DMS53 treated with DMSO at 0.1 percent for 48 hours (cell line): ENCODE data around the gene NFIA.
"Not testable (repeated sequence)": the region's sequence is repeated elsewhere in the genome, so short reads cannot be mapped to it uniquely, and the experiment has no call there.

Experiments used
- DNase-seq: peaks from one replicate; lab custom pipeline; 2025; ENCODE audit not compliant: unreplicated experiment; lab: John Stamatoyannopoulos, UW

Gene NFIA

DNA sequence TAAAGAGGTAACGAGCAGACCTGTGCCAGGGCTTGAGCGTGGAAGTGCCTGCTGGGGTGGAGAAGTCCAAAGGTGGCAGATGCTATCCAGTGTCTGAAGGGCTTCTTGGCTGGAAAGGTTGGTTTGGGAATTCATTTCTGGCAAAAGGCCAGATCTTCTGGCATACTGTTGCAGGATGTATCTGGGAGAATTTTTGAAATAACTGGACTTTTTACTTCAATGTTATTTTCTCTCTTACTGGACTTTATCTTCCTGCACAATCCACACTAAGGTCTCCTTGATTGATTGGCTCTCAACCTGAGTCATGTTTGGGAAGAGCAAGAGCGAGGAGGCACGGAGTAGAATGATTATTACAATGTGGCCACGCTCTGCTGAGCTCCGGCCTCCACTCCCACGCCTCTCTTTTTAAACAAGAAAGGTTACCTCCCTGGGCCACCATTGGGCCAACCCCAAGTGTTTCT, 364.2 kb downstream of the NFIA start:
- no peak for DNase-seq

DNA sequence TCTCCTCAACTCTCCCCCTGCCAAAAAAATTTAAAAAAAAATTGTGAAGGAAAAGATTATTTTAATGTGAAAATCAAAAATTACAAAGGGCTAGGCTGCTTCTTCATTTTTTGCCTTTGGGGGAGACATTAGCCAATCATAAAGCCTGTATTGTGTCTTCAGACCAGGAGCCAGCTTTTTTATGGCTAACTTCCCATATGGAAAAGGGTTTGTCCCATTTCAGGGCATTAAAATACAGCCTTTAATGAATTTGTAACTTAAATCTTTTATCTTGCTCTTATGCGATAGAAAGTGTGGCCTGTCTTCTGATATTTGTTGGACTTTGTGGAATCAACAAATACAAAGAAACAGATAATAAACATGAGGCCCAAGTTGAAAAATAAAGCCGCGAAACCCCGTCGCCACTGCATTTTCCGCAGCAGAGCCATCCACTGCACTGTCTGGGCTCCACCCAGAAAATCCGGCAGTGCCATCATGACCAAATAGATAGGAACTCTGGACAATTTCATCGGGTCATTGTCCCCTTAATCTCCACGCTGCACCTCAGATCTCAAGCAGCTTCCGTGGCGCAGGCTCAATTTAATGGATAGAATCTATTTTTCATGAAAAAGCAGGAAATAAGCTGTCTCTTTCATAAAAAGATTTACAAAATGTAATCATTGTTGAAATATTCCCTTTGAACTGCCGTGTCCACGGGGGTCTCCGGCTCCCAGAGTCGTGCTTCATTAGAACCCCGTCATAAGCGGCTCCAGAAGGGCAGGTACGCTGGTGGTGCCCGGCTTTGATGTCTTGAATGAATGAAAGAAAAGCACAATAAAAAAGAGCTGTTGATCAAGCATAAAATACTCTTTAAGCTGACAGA, 365.0 kb downstream of the NFIA start:
- no peak for DNase-seq

DNA sequence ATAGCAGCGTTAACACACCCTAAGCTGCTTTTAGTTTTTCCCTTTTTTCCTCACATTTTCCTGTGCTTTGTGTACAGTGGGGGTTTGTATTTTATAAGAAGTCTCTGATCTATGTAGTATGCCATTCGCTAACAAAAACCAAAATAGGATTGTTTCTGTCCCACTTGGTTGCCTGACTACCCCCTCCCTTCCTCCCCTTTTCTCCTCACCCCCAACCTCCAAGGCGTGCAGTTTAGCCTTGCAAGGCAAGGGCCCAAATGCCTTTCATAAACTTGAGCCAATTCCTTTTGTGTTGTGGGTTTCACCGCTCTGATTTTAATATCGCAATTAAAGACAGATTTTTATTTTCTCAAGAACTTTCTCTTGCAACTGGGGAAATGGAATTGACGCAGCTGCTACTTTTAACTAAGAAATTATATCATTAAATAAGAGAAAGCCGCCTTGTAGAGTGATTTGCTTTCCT, 365.6 kb downstream of the NFIA start:
- no peak for DNase-seq

DNA sequence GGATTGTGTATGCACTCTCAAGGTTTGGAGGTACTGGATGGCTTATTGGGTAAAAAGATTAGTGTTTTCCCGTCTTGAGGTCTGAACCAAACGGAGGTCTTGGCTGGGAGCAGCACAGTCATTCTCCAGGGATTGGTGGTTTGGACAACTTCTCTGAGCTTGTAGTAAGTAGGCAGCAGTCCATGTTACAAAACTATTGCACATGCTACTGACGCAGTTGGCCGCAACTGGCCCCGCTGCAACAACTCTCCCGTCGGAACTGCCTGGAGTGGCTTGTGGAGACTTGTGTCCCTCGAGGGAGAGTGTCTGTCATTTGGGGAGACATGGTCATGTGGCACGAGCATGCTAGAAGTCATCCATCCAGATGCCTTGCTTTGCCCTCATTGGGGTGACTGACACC, 366.6 kb downstream of the NFIA start:
- DNase-seq: no peak

DNA sequence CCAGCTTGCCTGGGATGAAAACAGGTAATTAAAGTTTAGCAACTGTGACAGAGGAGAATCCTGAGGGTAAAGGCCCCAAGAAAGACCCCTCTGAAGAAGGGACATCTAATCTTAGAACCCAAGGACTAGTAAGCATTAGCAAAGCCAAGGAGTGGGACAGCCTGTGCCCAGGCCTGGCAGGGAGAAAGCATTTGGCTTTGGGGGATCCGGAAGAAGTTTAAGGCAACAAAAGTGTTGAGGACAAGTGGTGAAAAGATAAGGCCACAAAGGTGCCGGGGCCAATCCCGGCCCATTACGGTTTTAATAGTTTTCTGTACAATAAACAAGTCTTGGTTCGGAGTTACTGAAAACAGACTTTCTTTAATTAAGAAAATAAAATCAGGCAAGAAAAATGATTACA, 367.0 kb downstream of the NFIA start:
- DNase-seq: no peak

DNA sequence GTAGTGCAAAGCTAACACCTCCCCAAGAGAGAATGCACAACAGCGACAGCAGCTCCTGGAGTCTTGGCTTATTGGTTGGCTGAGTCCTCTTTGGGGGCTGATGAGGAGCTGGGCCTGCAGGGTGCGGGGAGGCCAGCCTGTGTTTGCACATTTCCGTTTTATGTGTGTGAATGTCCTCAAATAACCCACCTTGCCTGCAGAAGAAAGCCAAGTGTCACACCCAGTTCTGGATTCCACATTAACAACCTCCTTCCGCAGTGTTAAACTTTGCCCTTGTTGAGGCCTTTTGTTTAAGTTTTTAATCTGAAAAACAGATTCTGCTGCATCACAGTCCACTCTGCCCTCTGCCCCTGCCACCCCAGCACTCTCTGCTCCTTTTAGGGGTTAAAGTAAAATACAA, 368.1 kb downstream of the NFIA start:
- no peak for DNase-seq

DNA sequence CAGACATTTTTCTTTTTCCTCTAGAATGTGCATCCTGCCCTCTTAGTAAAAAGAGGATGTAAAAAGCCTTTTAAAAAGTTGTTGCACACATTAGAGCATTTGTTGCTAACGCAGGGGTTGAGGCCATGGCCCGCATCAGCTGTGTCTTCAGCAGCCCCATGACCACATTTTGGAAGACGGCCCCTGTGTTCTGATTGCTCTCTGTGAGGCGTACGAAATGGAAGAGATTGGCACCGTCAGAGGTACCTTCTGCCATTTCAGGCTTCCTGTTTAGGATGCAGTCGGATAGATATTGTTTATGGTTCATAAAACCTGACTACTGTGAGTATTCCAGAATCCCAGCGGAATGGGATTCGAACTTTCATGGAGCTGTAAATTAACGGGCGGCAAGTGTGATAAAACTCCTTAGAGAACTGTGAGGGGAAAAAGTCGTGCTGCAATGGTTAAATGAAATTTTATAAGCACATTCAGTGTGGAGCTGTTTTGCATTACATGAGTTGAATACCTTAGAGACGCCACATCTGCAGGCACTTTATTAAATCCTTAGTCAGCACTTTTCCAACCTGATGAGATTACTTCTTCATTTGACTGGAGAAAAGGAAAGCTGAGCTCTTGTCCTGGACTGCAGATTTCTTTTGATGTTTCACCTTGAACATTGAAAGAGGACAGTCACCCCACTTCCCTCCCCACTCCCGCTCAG, 368.7 kb downstream of the NFIA start:
- no peak for DNase-seq

DNA sequence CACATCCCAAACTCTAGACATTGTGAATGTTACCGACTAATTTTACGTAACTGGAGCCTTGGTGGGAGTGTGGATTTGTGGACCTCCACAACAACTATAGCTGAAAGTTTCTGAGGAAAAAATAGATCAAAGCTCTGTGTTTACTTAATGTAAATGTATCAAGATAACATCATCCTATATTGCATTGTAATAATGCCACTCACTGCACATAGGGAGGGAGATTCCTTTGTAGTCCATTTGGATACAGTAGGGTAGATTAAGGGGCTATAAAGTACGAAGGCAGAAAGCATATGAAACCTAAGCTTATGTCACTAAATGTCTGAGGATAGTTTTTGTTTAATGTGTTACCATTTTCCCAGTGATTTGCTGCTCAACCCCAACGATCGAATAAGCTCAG, 369.2 kb downstream of the NFIA start:
- DNase-seq: no peak

DNA sequence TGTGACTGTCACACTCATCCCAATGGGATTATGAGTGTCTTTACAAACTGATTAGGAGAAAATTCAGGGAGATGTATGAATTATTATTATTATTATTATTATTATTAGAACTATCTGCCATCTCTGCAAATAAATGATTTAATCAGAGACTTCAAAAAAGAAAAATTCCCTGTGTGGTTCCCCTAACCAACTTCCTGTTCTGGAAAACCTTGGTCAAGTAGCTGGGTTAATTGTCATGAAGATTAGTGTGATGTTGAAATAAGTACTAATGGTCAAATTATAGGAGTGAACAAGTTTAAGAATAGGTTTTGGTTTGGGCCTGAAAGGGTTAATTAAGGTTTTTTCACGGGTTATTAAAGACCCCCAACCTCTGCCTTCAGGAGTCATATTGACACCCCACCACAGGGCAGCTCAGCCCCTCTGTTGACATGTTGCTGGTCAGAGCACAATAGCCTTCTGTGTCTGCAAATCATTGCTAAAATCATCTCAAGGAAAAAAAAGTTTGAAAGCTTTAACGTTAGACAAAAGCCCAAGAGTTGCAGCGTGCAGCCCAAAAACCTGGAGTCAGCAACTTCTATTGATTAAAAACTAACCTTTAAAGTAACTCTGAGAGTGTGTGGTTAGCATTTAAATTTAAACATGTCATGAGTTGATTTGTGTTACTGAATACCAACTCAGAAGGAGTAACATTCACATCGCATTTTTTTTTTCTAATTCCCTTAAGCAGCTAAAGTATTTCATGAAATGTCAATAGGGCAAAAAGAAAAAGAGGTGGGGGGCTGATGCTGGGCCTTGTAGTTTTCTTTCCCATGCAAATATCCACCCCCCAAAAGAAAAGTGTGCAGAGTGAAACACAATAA, 370.0 kb downstream of the NFIA start:
- DNase-seq: no peak

DNA sequence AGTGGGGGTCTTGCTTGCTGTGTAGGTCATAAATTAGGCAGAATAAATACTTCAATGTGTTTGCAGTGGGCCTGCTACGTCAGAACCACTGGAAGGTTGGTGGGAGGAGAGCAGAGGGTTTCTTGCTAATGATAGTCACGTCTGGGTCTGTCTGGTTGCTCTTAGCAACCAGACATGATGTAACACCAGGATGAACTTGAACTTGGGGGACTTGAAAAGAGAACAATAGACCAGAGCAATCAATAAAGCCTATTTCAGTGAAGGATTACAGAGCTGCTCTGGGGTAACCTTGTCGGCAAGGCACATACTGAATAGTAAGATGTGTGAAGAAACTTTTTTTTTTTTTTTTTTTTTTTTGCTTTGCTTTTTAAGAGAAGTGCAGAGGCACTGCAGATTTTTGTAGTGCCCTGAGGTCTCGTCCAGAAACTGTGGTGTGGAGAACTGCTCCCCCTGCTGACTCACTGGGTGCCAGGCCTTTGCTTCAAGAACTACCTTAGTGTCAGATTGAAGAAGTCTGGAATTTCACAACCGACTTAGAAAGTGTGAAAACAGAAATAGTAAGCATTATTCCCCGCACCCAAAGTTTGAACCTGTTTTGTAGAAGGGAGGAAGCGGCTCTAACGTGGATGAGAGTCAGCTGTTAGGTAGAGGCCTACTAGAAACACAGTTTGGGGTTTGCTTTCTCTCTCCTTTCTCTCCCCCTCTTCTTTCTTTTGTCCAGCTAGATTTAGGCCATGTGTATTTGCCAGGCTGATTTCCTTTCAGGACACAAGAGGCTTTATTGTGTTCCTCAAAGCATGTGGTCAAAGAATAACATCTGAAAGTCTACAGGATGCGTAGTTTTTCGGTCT, 371.0 kb downstream of the NFIA start:
- peak; percentile 96 for DNase-seq

DNA sequence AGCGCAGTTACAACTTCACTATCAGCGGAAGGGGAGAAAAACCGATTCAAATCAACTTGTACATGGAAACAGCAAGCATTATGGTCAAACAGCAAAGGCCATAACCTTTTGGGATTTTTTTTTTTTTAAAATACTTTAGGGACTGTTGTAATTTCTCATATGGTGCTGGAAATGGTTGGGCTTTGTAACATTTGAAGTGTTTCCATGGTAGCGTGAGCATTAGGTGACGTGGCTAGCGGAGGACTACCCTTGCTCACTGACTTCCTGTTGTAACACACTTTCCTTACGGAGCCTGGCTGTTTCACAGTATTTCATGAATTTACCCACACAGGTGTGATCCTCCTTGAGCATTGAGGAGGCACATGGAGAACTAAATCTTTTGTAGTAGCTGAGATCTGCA, 373.0 kb downstream of the NFIA start:
- no peak for DNase-seq

DNA sequence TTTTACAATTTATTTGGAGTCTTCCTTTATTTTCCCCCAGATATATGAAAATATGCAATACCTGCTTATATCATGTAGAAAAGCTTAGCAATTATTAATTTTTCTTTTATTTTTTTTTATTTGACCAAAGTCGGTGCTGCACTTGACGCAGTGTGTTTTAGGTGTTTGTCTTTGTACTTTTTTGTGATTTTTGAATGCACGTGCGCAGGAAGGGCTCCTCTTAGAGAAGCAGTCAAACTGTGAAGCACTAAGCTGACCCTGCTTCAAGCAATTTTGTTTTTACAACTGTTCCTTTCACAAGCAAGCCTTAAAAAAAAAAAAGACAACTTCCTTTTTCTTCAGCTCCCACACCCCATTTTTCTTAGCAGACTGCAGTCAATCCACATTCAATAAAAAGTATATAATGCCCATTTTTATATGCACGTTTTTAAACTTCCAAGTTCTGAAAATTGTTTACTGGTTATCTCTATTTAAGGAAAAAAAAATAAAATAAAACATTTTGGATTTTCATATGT, 375.2 kb downstream of the NFIA start:
- DNase-seq: no peak

DNA sequence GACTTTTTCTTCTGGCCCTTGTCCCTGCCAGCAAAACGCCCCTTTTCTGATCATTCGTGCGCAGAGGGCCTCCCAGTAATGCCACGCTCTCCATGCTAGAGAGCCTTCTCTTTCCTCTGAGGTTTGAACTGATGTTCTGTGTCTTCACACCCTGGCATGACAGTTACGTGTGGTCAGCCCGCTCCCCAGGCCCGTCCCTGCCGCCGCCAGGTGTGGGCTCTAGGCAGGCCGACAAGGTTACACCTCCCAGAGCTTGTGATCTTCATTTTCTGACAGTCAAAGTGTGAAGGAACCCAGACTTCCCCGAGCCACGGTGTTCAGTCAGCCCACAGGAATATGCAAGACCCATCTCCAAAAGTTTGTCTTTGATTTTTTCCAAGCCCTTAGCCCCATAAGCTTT, 377.0 kb downstream of the NFIA start:
- DNase-seq: no peak

DNA sequence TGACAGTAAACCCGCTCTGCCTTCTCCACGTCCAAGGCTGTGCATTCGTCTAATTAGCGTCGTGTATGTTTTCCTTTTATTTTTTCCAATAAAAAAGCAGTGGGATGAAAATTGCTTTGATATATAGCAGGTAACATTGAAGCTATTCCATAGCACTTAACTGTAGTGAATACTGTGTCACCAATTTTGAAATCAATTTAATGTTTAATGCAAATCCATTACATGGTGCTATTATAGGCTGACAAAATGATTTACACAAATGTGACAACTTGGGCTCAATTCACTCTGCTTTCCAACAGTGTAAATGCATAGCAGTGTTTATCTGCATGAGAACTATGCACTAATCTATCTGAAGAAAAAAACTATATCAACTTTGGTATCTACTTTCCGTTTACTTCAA, 377.8 kb downstream of the NFIA start:
- DNase-seq: no peak

DNA sequence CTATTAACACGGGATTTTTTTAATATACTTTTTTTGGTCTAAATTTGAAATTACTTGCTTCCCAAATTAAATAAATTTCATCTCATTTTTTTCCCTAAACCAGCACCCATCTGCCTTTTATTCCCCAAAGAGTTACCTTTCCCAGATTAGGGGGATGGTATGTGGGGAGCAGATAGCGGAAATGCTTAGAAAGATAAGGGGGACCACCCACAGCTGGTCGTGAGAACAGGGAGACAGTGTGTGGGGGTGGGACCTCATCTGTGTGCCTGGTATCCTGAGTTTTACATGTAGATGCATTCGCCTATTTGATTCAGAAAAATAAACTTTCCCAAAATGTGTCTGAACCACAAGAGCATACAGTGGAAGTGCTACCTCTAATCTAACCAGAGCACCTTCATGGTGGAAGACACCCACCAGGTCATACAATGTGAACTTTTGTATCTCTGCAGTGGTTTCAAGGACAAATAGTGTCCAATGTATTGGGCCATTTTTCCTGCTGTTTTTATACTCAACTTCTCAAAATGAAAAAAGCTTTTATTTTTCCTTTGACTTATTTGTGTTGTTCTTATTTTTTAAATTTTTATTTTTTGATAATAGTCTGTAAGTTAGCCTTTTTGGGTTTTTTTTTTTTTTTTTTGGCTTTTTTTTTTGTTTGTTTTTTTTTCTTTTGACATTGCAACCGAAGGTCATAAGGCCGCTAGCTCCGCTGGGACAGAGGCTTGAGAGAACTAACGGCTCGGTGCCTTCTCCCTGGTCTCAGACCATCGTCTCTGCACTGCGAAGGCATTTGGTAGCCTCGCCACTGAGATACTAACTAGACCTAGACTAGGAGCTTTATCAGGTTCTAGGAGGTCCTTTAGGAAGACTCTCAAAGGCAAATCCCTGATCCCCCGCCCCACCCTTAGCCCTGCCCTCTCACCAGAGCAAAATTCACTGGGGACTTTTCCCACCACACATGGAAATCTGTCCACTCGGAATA, 379.3 kb downstream of the NFIA start:
- DNase-seq: no peak

DNA sequence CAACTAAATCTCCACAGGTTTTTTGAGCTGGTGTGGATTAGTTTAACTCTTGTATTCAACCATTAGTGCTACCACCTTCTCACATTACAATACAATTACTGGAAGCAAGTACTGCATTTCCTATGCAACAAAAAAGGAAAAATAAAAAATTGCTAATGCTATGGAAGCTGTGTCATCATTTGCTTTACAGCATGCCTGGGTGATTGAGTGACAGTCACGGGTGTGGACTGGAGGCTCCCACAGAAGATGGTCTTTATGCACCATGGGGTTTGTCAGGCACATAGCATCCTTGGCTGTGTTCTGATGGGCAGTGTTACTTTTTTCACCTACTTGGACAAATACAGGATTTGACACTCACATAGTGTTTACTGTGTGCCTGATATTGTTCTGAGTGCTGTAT, 380.3 kb downstream of the NFIA start:
- DNase-seq: no peak

DNA sequence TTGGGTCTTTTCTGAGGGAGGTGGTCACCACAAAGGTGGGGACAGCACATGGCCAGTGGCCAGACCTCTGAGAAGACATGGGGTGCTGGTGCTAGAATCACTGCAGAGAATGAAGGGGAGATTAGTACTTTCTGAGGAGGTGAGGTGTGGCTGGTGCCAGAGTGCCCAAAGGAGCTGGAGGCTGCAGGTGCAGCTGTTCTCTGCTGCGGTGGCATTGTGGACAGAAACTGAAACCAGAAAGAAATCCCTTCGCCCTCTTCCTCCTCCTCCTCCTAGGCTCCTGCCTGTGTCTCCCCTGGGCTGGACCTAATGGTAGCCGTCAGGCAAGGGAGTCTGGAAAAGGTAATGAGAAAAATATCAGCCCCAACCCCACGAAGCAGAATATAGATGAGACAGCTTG, 380.9 kb downstream of the NFIA start:
- DNase-seq: no peak

DNA sequence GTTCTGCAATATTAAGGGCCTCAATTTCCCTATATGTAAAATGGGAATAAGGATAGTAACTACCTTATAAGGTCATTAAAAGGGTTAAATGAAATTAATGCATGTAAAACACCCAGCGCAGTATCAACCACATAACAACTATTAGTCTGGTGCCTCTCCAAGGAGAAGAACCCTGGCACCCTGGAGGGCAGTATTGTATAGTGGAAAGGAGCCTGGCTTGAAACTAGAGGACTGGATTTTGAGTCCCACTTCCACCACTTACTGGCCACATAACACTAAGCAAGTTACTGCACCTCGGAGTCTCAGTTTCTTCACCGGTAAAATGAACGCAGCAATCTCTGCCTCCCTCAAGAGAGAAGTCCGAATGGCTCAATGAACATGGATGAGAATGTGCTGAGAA, 385.5 kb downstream of the NFIA start:
- not testable (repeated sequence) for DNase-seq

DNA sequence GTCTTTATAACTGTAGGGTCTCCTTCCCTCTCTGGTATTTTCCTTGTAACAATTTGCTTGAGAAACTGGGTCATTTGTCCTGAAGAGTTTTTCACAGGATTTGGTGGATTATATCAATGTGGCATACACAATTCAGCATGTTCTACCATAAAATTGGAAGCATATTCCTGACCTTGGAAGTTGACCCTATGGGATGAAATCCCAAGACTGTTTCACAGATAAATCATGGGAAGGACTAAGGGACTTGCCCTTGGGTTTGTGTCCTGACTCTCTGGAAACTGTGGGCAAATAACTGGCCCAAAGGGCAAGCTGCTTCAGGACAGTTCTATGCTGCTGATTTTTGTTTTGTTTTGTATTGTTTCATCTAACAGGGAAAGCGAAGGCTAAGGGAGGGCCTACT, 387.0 kb downstream of the NFIA start:
- DNase-seq: no peak
